Common myeloid progenitor, CD34-positive (primary cell): ENCODE results near the gene ATP13A2.

Experiments used
- CTCF ChIA-PET: fragments of 350-600 bp; sonication (Branson Sonifier 250); formaldehyde crosslinking; loops from one replicate; lab custom pipeline; 2021; ENCODE audit warnings: antibody characterized with exemption; lab: Charles Lee
- POLR2A ChIA-PET: fragments of 350-600 bp; sonication (Branson Sonifier 250); formaldehyde crosslinking; loops from one replicate; lab custom pipeline; 2021; ENCODE audit warnings: antibody characterized with exemption; lab: Charles Lee
- DNase-seq, 3 donors: peaks; one replicate each; pipeline versions ENCODE4 v3.0.0 to v3.0.0-alpha.2; 2013
- H3K27ac ChIP-seq, 2 experiments: 1 replicate in 1 of 2; 2 replicates in 1 of 2; pipeline ENCODE4 v1.7.0; 2013; ENCODE audit warnings: inconsistent platforms in 2 of 2, low read length in 2 of 2, mild to moderate bottlenecking in 2 of 2, low read depth in 1 of 2, moderate library complexity in 1 of 2; ENCODE audit not compliant: severe bottlenecking in 2 of 2, insufficient read depth in 1 of 2, poor library complexity in 1 of 2
- H3K27me3 ChIP-seq, 5 experiments: replicated peaks in 2 of 5; 1 replicate in 3 of 5; 2 replicates in 2 of 5; pipeline versions ENCODE4 v1.6.1 to v1.7.0; 2013; ENCODE audit warnings: low read length in 4 of 5, mild to moderate bottlenecking in 2 of 5, moderate library complexity in 2 of 5, inconsistent platforms in 1 of 5; ENCODE audit not compliant: insufficient read depth in 5 of 5, control insufficient read depth in 4 of 5
- H3K36me3 ChIP-seq, 4 experiments: 1 replicate in 2 of 4; 2 replicates in 2 of 4; pipeline versions ENCODE4 v1.6.1 to v1.7.0; 2013; ENCODE audit warnings: low read length in 3 of 4, control low read depth in 1 of 4, mild to moderate bottlenecking in 1 of 4; ENCODE audit not compliant: control insufficient read depth in 4 of 4, insufficient read depth in 4 of 4
- H3K4me1 ChIP-seq, 4 experiments: 1 replicate in 3 of 4; 2 replicates in 1 of 4; pipeline versions ENCODE4 v1.6.1 to v1.7.1; 2013; ENCODE audit warnings: low read length in 3 of 4, mild to moderate bottlenecking in 3 of 4, control low read depth in 1 of 4, inconsistent platforms in 1 of 4, moderate library complexity in 1 of 4; ENCODE audit not compliant: control insufficient read depth in 4 of 4, insufficient read depth in 4 of 4; ENCODE audit errors: control extremely low read depth in 1 of 4
- H3K4me3 ChIP-seq, 7 experiments: 1 replicate in 4 of 7; 2 replicates in 3 of 7; pipeline versions ENCODE4 v1.5.1 to v1.7.0; 2013; ENCODE audit warnings: mild to moderate bottlenecking in 7 of 7, low read length in 6 of 7, moderate library complexity in 6 of 7, inconsistent platforms in 2 of 7, low read depth in 2 of 7, control low read depth in 1 of 7; ENCODE audit not compliant: insufficient read depth in 4 of 7, control insufficient read depth in 1 of 7; ENCODE audit errors: extremely low read depth in 1 of 7
- H3K9me3 ChIP-seq, 5 experiments: 1 replicate in 4 of 5; 2 replicates in 1 of 5; pipeline versions ENCODE4 v1.6.1 to v1.7.1; 2013; ENCODE audit warnings: low read length in 4 of 5, mild to moderate bottlenecking in 2 of 5, inconsistent platforms in 1 of 5, low read depth in 1 of 5, moderate library complexity in 1 of 5; ENCODE audit not compliant: control insufficient read depth in 4 of 5, insufficient read depth in 2 of 5; ENCODE audit errors: control extremely low read depth in 1 of 5
- WGBS: methylation state at CpG from one replicate; pipeline ENCODE4 v1.1.5; 2013; ENCODE audit not compliant: insufficient coverage; 5-methylcytosine and 5-hydroxymethylcytosine counted together

Gene ATP13A2

GRCh38 chr1:17033481-17033880 lies 21.8 kb upstream of the ATP13A2 start:
- Histone ChIP-seq H3K36me3 (peaks cover 8 to 48% (median 32%) of the 10 kb centered on the region in 4 experiments), H3K27ac (no peak overlapping the region), H3K9me3 (no peaks in the 10 kb centered on the region), H3K4me1 (no peaks in the 10 kb centered on the region), H3K4me3 (no peak overlapping the region), H3K27me3 (no peaks in the 10 kb centered on the region)
- ChIA-PET POLR2A (no interaction called here), CTCF (interaction anchor here (1.0 to 4.3 kb wide), 5 partner anchors 12 to 413 kb away, joined by 3 to 17 read pairs (median 4); no protein-coding TSS in a partner anchor)
- DNase-seq: no peak
- 100% methylated on average over 4 of the region's 4 CpGs for WGBS

GRCh38 chr1:17032741-17033140 lies 21.0 kb upstream of the ATP13A2 start:
- Histone ChIP-seq H3K27me3 (no peaks in the 10 kb centered on the region), H3K9me3 (no peaks in the 10 kb centered on the region), H3K4me1 (no peaks in the 10 kb centered on the region), H3K36me3 (peaks cover 8 to 53% (median 35%) of the 10 kb centered on the region in 4 experiments), H3K4me3 (no peak overlapping the region), H3K27ac (no peak overlapping the region)
- 100% methylated on average over 2 of the region's 3 CpGs for WGBS
- no peak for DNase-seq
- ChIA-PET CTCF (interaction anchor here (1.0 to 4.3 kb wide), 4 partner anchors 11 to 412 kb away, joined by 3 to 17 read pairs (median 8); no protein-coding TSS in a partner anchor), POLR2A (no interaction called here)

DNA sequence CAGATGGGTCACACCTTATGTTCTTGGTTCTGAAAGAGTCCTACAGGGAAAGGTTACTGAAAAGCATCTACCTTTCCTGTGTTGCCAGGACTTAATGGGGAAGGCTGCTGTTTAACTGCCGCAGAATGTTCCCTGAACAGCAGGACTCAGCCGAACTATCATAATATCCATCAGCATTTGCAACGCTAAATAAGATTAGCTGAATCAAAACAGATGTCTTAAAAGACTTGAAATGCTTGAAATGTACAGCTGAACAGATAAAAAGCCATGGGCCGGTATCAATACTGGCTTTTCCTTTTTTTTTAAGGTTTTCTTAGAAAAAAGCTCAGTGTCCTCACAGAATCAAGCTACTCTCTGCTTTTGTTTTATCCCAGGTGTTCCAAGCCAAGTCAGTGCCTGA lies 19.7 kb upstream of the ATP13A2 start:
- Histone ChIP-seq H3K4me1 (no peaks in the 10 kb centered on the region), H3K36me3 (peaks cover 8 to 62% (median 40%) of the 10 kb centered on the region in 4 experiments), H3K27ac (no peak overlapping the region), H3K27me3 (no peaks in the 10 kb centered on the region), H3K9me3 (no peaks in the 10 kb centered on the region), H3K4me3 (no peak overlapping the region)
- no peak for DNase-seq
- WGBS: 100% methylated on average over 4 of the region's 4 CpGs
- ChIA-PET CTCF (interaction anchor here (4.3 kb wide), 1 partner anchor 10 kb away, joined by 17 read pairs; no protein-coding TSS in a partner anchor), POLR2A (no interaction called here)

- peaks cover 8 to 70% (median 46%) of the 10 kb centered on the region in 4 experiments for H3K36me3 ChIP-seq
- 100% methylated on average over 4 of the region's 4 CpGs for WGBS
Observed at GRCh38 chr1:17030206-17030605, 18.5 kb upstream of the ATP13A2 start.

GRCh38 chr1:17028662-17029188 lies 17.0 kb upstream of the ATP13A2 start:
- Histone ChIP-seq H3K36me3 (peaks cover 11 to 78% (median 54%) of the 10 kb centered on the region in 4 experiments), H3K27me3 (no peaks in the 10 kb centered on the region), H3K4me1 (peaks cover 0 to 11% (median 5%) of the 10 kb centered on the region in 4 experiments), H3K9me3 (no peaks in the 10 kb centered on the region), H3K4me3 (no peak overlapping the region), H3K27ac (no peak overlapping the region)
- no peak for DNase-seq
- ChIA-PET CTCF (interaction anchor here (0.5 to 2.5 kb wide), 3 partner anchors 14 to 408 kb away, joined by 3 to 5 read pairs (median 3); no protein-coding TSS in a partner anchor), POLR2A (interaction anchor here (0.8 kb wide), 1 partner anchor 73 kb away, joined by 4 read pairs; no protein-coding TSS in a partner anchor)
- WGBS: 94% methylated on average over 3 of the region's 5 CpGs

More at GRCh38 chr1:17030206-17030605, 18.5 kb upstream of the ATP13A2 start:
- Histone ChIP-seq H3K27me3 (no peaks in the 10 kb centered on the region), H3K27ac (no peak overlapping the region), H3K4me1 (no peaks in the 10 kb centered on the region), H3K9me3 (no peaks in the 10 kb centered on the region), H3K4me3 (no peak overlapping the region)
- DNase-seq: no peak
- CTCF ChIA-PET: interaction anchor here (0.6 to 2.5 kb wide), 4 partner anchors 10 to 611 kb away, joined by 3 to 5 read pairs (median 4); no protein-coding TSS in a partner anchor
- POLR2A ChIA-PET: no interaction called here

- H3K27me3 ChIP-seq: no peaks in the 10 kb centered on the region
- POLR2A ChIA-PET: no interaction called here
- whole genome bisulfite sequencing: no CpG with 5 or more reads among the region's 2 CpGs
- CTCF ChIA-PET: interaction anchor here (2.5 kb wide), 1 partner anchor 18 kb away, joined by 5 read pairs; no protein-coding TSS in a partner anchor
- H3K4me3 ChIP-seq: no peak overlapping the region
- H3K9me3 ChIP-seq: no peaks in the 10 kb centered on the region
- peaks cover 0 to 19% (median 13%) of the 10 kb centered on the region in 4 experiments for H3K4me1 ChIP-seq
- DNase-seq: no peak
- peaks cover 11 to 73% (median 53%) of the 10 kb centered on the region in 4 experiments for H3K36me3 ChIP-seq
- no peak overlapping the region for H3K27ac ChIP-seq
Observed at GRCh38 chr1:17027900-17028299, 16.2 kb upstream of the ATP13A2 start.

- Histone ChIP-seq H3K4me1 (peaks cover 0 to 24% (median 14%) of the 10 kb centered on the region in 4 experiments), H3K4me3 (no peak overlapping the region), H3K9me3 (no peaks in the 10 kb centered on the region), H3K36me3 (peaks cover 12 to 73% (median 53%) of the 10 kb centered on the region in 4 experiments), H3K27me3 (no peaks in the 10 kb centered on the region), H3K27ac (no peak overlapping the region)
- DNase-seq: no peak
- CTCF ChIA-PET: no interaction called here
- WGBS: 100% methylated on average over 4 of the region's 5 CpGs
- POLR2A ChIA-PET: no interaction called here
Observed at GRCh38 chr1:17027403-17027802, 15.7 kb upstream of the ATP13A2 start.
